Caco-2 (cell line): ENCODE data around the gene RSRC1. TPM values are rescaled to one million over a fixed set of nuclear protein-coding genes. Genes with fewer than 3 reads are reported as not detected.

Experiments
- BruUV-seq: library from RNA; stranded (reverse); fragments of 400-500 nt; replicated peaks from 2 replicates; lab custom pipeline; 2021; lab: Mats Ljungman, UMichigan
- CTCF ChIA-PET: fragments of 300-600 bp; sonication (Branson Sonifier 250); formaldehyde crosslinking; loops from one replicate; lab custom pipeline; 2022; ENCODE audit warnings: antibody characterized with exemption; lab: Charles Lee
- POLR2A ChIA-PET: fragments of 300-600 bp; sonication (Branson Sonifier 250); formaldehyde crosslinking; loops from one replicate; lab custom pipeline; 2022; ENCODE audit warnings: antibody characterized with exemption; lab: Charles Lee
- DNase-seq, 2 experiments: peaks; one replicate each; pipeline versions ENCODE4 v3.0.0 to v3.0.0-alpha.2; 2020 to 2022
- H3K27me3 ChIP-seq: replicated peaks from 2 replicates; pipeline ENCODE4 v1.6.0; 2011; ENCODE audit warnings: low read length; ENCODE audit not compliant: control insufficient read depth, insufficient read depth
- H3K36me3 ChIP-seq: 2 replicates; pipeline ENCODE4 v1.5.1; 2011; ENCODE audit warnings: low read length; ENCODE audit not compliant: control insufficient read depth, insufficient read depth
- H3K4me1 ChIP-seq: fragments of 250-450 bp; sonication (Bioruptor Pico); 2 replicates; pipeline ENCODE4 v1.5.1; 2020; ENCODE audit warnings: mild to moderate bottlenecking
- H3K4me3 ChIP-seq: 2 replicates; pipeline ENCODE4 v1.5.1; 2011; ENCODE audit warnings: low read depth, mild to moderate bottlenecking, control low read depth, low read length
- H3K9me3 ChIP-seq: fragments of 250-450 bp; sonication (Bioruptor Pico); 2 replicates; pipeline ENCODE4 v1.5.1; 2020; ENCODE audit warnings: mild to moderate bottlenecking, moderate library complexity
- H3K27ac Mint-ChIP-seq: one replicate; pipeline ENCODE4 v1.8.0; 2022; ENCODE audit warnings: mixed read lengths; ENCODE audit not compliant: unreplicated experiment
- H3K27me3 Mint-ChIP-seq: one replicate; pipeline ENCODE4 v1.8.0; 2022; ENCODE audit warnings: mixed read lengths; ENCODE audit not compliant: insufficient read depth, unreplicated experiment
- H3K36me3 Mint-ChIP-seq: one replicate; pipeline ENCODE4 v1.8.0; 2022; ENCODE audit warnings: mild to moderate bottlenecking, mixed read lengths; ENCODE audit not compliant: insufficient read depth, unreplicated experiment
- H3K4me1 Mint-ChIP-seq: one replicate; pipeline ENCODE4 v1.8.0; 2022; ENCODE audit warnings: low read depth, mixed read lengths; ENCODE audit not compliant: unreplicated experiment
- H3K4me3 Mint-ChIP-seq: one replicate; pipeline ENCODE4 v1.8.0; 2022; ENCODE audit warnings: mild to moderate bottlenecking, moderate library complexity, mixed read lengths; ENCODE audit not compliant: unreplicated experiment
- H3K9me3 Mint-ChIP-seq: one replicate; pipeline ENCODE4 v1.8.0; 2022; ENCODE audit warnings: mixed read lengths; ENCODE audit not compliant: unreplicated experiment
- intact Hi-C: fragments of 100-400 bp; cut with micrococcal nuclease; formaldehyde crosslinking; loops from one replicate; pipeline ENCODE4 v1.10.0; 2022; ENCODE audit not compliant: unreplicated experiment
- total RNA-seq: library from RNA; stranded (reverse); gene quantifications from 2 replicates; pipeline ENCODE4 v1.2.3, GENCODE V29; 2022
- TF ChIP-seq, protein P1 (sequence below), 2 experiments: fragments of 200-600 bp in 1 of 2; IDR thresholded peaks; 1 replicate in 1 of 2; 2 replicates in 1 of 2; pipeline versions ENCODE4 v1.5.1 to v1.8.0; 2011 to 2022; ENCODE audit warnings: antibody characterized with exemption in 1 of 2, control low read depth in 1 of 2, inconsistent platforms in 1 of 2, low read depth in 1 of 2, low read length in 1 of 2, mild to moderate bottlenecking in 1 of 2, moderate library complexity in 1 of 2; ENCODE audit not compliant: insufficient read depth in 1 of 2, severe bottlenecking in 1 of 2, unreplicated experiment in 1 of 2

Gene RSRC1
- total RNA-seq, 1 experiment from 2014 or later = 38.4 TPM

- H3K4me1 Mint-ChIP-seq = no peaks in the 10 kb centered on the region
- Histone ChIP-seq H3K4me3 (no peak overlapping the region), H3K4me1 (no peaks in the 10 kb centered on the region), H3K36me3 (no peaks in the 10 kb centered on the region), H3K9me3 (no peaks in the 10 kb centered on the region), H3K27me3 (no peaks in the 10 kb centered on the region)
- intact Hi-C loops = loop anchor here (2.0 to 10.0 kb wide), 3 partner anchors 440 to 913 kb away; no protein-coding TSS in a partner anchor
- H3K36me3 Mint-ChIP-seq = no peaks in the 10 kb centered on the region
- CTCF ChIA-PET = interaction anchor here (0.6 kb wide), 1 partner anchor 638 kb away, joined by 3 read pairs; no protein-coding TSS in a partner anchor
- no peaks in the 10 kb centered on the region for H3K9me3 Mint-ChIP-seq
- no peaks in the 10 kb centered on the region for H3K27me3 Mint-ChIP-seq
- H3K4me3 Mint-ChIP-seq = no peak overlapping the region
- BruUV-seq = no TSS peak
- no peak overlapping the region for H3K27ac Mint-ChIP-seq
- TF ChIP-seq, protein P1, sequence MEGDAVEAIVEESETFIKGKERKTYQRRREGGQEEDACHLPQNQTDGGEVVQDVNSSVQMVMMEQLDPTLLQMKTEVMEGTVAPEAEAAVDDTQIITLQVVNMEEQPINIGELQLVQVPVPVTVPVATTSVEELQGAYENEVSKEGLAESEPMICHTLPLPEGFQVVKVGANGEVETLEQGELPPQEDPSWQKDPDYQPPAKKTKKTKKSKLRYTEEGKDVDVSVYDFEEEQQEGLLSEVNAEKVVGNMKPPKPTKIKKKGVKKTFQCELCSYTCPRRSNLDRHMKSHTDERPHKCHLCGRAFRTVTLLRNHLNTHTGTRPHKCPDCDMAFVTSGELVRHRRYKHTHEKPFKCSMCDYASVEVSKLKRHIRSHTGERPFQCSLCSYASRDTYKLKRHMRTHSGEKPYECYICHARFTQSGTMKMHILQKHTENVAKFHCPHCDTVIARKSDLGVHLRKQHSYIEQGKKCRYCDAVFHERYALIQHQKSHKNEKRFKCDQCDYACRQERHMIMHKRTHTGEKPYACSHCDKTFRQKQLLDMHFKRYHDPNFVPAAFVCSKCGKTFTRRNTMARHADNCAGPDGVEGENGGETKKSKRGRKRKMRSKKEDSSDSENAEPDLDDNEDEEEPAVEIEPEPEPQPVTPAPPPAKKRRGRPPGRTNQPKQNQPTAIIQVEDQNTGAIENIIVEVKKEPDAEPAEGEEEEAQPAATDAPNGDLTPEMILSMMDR (IDR thresholded peaks at IDR 0.05; ENCODE audit: insufficient read depth in 1 of 2, low read depth in 1 of 2, low read length in 1 of 2, severe bottlenecking in 1 of 2, unreplicated experiment in 1 of 2) = peak in 1 of 2 experiments; percentile 44
- POLR2A ChIA-PET = no interaction called here
- DNase-seq = peak in 1 of 2 experiments; percentile 9
Measured at GRCh38 chr3:158532099-158532734, 422.3 kb downstream of the RSRC1 start.

GRCh38 chr3:158535918-158536317, 426.0 kb downstream of the RSRC1 start:
- CTCF ChIA-PET = no interaction called here
- H3K27me3 Mint-ChIP-seq = no peaks in the 10 kb centered on the region
- no TSS peak for BruUV-seq
- H3K36me3 Mint-ChIP-seq = peaks cover 12% of the 10 kb centered on the region
- H3K27ac Mint-ChIP-seq = no peak overlapping the region
- H3K9me3 Mint-ChIP-seq = no peaks in the 10 kb centered on the region
- H3K4me3 Mint-ChIP-seq = no peak overlapping the region
- Histone ChIP-seq H3K27me3 (no peaks in the 10 kb centered on the region), H3K36me3 (no peaks in the 10 kb centered on the region), H3K9me3 (no peaks in the 10 kb centered on the region), H3K4me1 (no peaks in the 10 kb centered on the region), H3K4me3 (no peak overlapping the region)
- POLR2A ChIA-PET = no interaction called here
- DNase-seq = no peak
- TF ChIP-seq, protein P1 (IDR thresholded peaks at IDR 0.05; ENCODE audit: insufficient read depth in 1 of 2, low read depth in 1 of 2, low read length in 1 of 2, severe bottlenecking in 1 of 2, unreplicated experiment in 1 of 2) = no peak
- H3K4me1 Mint-ChIP-seq = no peaks in the 10 kb centered on the region
- intact Hi-C loops = loop anchor here (5.0 to 10.0 kb wide), 2 partner anchors 106 to 671 kb away; partner anchors contain the start of gene GFM1

- Mint-ChIP-seq H3K4me1 (no peaks in the 10 kb centered on the region), H3K9me3 (no peaks in the 10 kb centered on the region), H3K36me3 (peaks cover 12% of the 10 kb centered on the region), H3K27me3 (no peaks in the 10 kb centered on the region), H3K27ac (no peak overlapping the region), H3K4me3 (no peak overlapping the region)
- BruUV-seq = no TSS peak
- CTCF ChIA-PET = interaction anchor here (1.5 kb wide), 1 partner anchor 105 kb away, joined by 4 read pairs; the partner anchor contains the start of gene GFM1
- no peaks in the 10 kb centered on the region for H3K36me3 ChIP-seq
- no peaks in the 10 kb centered on the region for H3K9me3 ChIP-seq
- POLR2A ChIA-PET = no interaction called here
- TF ChIP-seq, protein P1 (IDR thresholded peaks at IDR 0.05; ENCODE audit: insufficient read depth in 1 of 2, low read depth in 1 of 2, low read length in 1 of 2, severe bottlenecking in 1 of 2, unreplicated experiment in 1 of 2) = peak; percentile 48 to 66
- peak in 1 of 2 experiments; percentile 55 for DNase-seq
- no peak overlapping the region for H3K4me3 ChIP-seq
- no peaks in the 10 kb centered on the region for H3K27me3 ChIP-seq
- intact Hi-C loops = loop anchor here (1.0 to 10.0 kb wide), 3 partner anchors 103 to 675 kb away; partner anchors contain the start of gene GFM1
- H3K4me1 ChIP-seq = no peaks in the 10 kb centered on the region
Measured at GRCh38 chr3:158539414-158540014, 429.6 kb downstream of the RSRC1 start.
